Activated CD4-positive, CD25-positive, alpha-beta regulatory T cell treated with anti-CD3 and anti-CD28 coated beads, Interleukin-2, amount 50 U/mL, for 24 hours (primary cell): Measurements from ENCODE around the gene LCN6.
"Not testable (repeated sequence)": the region's sequence is repeated elsewhere in the genome, so short reads cannot be mapped to it uniquely, and the experiment has no call there.

Experiments
- ATAC-seq, 2 donors: fragments of 150-1000 bp; cut with Tn5 transposase; one replicate each; pipeline ENCODE4 v1.10.0; 2021; ENCODE audit warnings: mild to moderate bottlenecking in 1 of 2, moderate library complexity in 1 of 2

Gene LCN6

GRCh38 chr9:136704741-136705140 lies 43.6 kb downstream of the LCN6 start:
- not testable (repeated sequence) for ATAC-seq

DNA sequence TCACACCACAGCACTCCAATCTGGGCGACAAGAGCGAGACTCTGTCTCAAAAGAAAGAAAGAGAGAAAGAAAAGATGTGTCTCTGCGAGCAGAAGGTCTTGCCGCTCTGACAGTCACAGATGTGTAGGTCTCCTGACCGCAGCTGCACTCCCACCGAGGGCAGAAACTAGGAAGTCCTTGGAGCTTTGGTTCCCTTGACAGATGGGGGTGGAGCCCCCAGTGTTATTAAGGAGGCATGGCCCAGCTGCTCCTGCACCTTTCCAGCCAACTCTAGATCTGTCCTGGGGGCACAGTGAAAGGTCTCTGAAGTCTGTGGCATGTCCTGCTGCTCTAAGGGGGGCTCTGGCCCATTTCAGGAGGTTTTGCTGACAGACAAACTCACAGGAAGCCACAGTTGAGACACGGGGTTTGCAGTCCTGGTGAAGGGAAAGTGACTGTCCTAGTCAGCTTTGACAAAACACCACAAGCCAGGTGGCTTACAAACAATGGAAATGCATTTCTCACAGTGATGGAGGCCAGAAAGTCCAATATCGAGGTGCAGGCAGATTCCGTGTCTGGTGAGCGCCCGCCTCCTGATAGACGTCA lies 45.0 kb downstream of the LCN6 start:
- ATAC-seq: no peak

DNA sequence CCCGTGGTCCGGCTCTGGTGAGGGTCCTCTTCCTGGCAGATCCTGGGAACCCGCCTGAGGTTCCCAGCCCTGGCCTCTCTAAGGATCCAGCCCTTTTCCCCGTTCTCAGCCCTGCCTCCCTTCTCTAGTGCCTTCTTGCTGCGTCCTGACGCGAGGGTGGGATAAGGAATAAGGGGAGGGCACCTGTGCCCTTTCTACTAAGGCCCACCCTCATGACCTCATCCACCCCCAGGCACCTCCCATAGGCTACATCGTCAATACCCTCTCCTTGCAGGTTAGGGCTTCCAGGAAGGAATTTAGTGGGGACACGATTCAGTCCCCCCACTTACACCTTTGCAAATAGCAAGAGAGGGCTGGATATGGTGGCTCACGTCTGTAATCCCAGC lies 46.7 kb downstream of the LCN6 start:
- no peak for ATAC-seq

GRCh38 chr9:136700959-136701667 lies 47.2 kb downstream of the LCN6 start:
- peak; percentile 96 to 98 for ATAC-seq

GRCh38 chr9:136700304-136700703 lies 48.0 kb downstream of the LCN6 start:
- ATAC-seq: no peak

- no peak for ATAC-seq
Observed at GRCh38 chr9:136698635-136699246, 49.6 kb downstream of the LCN6 start.

- no peak for ATAC-seq
Observed at GRCh38 chr9:136697821-136698526, 50.4 kb downstream of the LCN6 start.

- ATAC-seq: no peak
Observed at GRCh38 chr9:136697146-136697820, 51.0 kb downstream of the LCN6 start.

DNA sequence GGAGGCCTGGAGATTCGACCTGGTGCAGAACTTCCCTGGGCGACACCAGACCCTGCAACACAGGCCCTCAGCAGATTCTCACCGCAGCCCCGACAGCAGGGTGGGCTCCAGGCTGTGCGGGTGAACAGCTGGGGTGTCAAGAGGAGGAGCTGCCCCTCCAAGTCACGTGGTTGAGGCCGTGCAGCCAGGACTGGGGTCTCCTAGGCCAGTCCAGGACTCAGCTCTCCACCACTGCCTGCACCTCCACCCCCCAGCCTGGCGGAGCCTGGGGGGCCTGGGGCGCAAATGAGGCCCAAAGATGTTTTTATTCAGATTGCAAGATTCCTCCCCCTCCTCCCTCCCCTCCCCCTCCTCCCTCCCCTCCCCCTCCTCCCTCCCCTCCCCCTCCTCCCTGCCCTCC lies 51.8 kb downstream of the LCN6 start:
- ATAC-seq: no peak

- no peak for ATAC-seq
Observed at GRCh38 chr9:136695955-136696354, 52.4 kb downstream of the LCN6 start.

DNA sequence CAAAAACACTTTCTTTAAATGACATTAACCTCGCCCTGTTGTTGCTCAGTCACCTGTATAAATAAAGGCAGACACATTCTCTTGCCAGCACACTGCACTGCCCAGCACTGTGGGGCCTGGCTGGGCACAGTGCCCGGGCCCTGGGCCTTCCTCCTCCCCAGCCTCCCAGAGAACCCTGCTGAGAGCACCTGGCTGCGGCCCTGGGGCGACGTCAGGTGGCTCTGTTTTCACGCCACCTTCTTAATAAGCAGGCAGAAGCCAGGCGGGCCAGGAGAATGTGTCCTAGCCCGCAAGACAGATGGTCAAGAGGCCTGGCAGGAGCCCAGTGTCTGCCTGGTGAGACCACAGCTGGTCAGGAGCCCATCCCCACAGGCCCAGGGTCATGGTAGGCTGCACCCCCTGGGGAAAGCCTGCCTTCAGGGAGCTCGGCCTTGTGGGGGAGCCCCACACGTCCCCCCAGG lies 52.9 kb downstream of the LCN6 start:
- ATAC-seq: no peak

- no peak for ATAC-seq
Observed at GRCh38 chr9:136694872-136695247, 53.5 kb downstream of the LCN6 start.

GRCh38 chr9:136694163-136694871 lies 54.0 kb downstream of the LCN6 start:
- ATAC-seq: peak; percentile 51 to 62
